ENCODE results near the gene CNNM3. TPM values are rescaled to one million over a fixed set of nuclear protein-coding genes. Genes with fewer than 3 reads are reported as not detected.
A peak's percentile ranks its signal among the peaks of the same experiment; 100 is the strongest.

CNNM3 gene
- total RNA-seq = 15.6 TPM

GRCh38 chr2:96816127-96816835, at the start of gene CNNM3:
CNNM3 (plus strand) TSS chr2:96816268; CDS start chr2:96816278, 10 bp downstream.
- Histone ChIP-seq H3K4me1 (ENCODE audit: insufficient read depth, low read length) (peaks cover 48% of the 10 kb centered on the region), H3K27me3 (ENCODE audit: insufficient read depth, low read length) (no peaks in the 10 kb centered on the region), H3K4me3 (ENCODE audit: low read length) (peak within 1 kb of the TSS; percentile 77), H3K9me3 (ENCODE audit: low read depth, low read length) (no peaks in the 10 kb centered on the region)

GRCh38 chr2:96767135-96767871, 48.8 kb upstream of the CNNM3 start:
- no peak overlapping the region for H3K4me3 ChIP-seq (ENCODE audit: low read length)
- peaks cover 52% of the 10 kb centered on the region for H3K4me1 ChIP-seq (ENCODE audit: insufficient read depth, low read length)
- no peaks in the 10 kb centered on the region for H3K27me3 ChIP-seq (ENCODE audit: insufficient read depth, low read length)
- H3K9me3 ChIP-seq (ENCODE audit: low read depth, low read length) = no peaks in the 10 kb centered on the region

GRCh38 chr2:96768083-96768561, 47.9 kb upstream of the CNNM3 start:
- Histone ChIP-seq H3K27me3 (ENCODE audit: insufficient read depth, low read length) (no peaks in the 10 kb centered on the region), H3K9me3 (ENCODE audit: low read depth, low read length) (no peaks in the 10 kb centered on the region), H3K4me1 (ENCODE audit: insufficient read depth, low read length) (peaks cover 47% of the 10 kb centered on the region), H3K4me3 (ENCODE audit: low read length) (no peak overlapping the region)

- no peaks in the 10 kb centered on the region for H3K9me3 ChIP-seq (ENCODE audit: low read depth, low read length)
- peaks cover 45% of the 10 kb centered on the region for H3K4me1 ChIP-seq (ENCODE audit: insufficient read depth, low read length)
- H3K27me3 ChIP-seq (ENCODE audit: insufficient read depth, low read length) = no peaks in the 10 kb centered on the region
- H3K4me3 ChIP-seq (ENCODE audit: low read length) = no peak overlapping the region
These were observed 46.3 kb upstream of the CNNM3 start for GRCh38 chr2:96769814-96770213.

DNA sequence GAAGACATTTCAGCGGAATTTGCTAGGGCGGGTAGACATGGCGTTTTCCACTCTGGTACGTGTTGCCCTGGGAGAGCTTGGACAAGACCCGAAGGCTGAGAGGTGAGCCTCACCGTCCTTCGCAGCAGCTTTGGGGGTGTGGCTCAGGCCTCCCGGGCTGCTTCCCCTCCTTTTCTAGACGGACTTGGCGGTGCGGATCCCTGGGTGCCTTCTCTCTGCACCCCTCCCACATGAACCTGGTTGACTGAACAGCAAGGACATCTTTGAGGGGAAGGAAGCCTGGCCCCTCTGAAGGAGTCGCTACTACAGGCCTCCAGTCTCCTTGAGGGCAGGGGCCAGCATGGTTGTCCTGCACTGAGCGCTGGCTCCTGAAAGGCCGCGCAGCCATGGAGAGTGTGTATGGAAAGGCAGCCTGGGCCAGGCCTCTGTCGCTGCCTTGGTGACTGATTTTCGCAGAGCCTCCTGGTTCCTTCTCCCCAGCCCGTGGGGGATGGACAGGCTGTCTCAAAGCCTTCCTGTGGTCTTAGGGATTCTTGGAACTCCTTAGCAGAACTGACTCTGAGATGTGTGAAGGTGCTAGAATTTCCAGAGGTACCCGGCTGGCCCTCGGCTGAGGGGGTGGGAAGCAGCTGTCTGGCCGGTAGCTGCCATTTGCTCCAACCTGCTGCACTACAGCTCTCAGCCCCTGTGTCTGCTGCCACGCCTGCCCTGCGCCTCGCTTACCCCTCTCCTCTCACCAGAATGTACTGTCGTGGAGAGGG, 45.4 kb upstream of the CNNM3 start:
- peaks cover 40% of the 10 kb centered on the region for H3K4me1 ChIP-seq (ENCODE audit: insufficient read depth, low read length)
- H3K4me3 ChIP-seq (ENCODE audit: low read length) = no peak overlapping the region

DNA sequence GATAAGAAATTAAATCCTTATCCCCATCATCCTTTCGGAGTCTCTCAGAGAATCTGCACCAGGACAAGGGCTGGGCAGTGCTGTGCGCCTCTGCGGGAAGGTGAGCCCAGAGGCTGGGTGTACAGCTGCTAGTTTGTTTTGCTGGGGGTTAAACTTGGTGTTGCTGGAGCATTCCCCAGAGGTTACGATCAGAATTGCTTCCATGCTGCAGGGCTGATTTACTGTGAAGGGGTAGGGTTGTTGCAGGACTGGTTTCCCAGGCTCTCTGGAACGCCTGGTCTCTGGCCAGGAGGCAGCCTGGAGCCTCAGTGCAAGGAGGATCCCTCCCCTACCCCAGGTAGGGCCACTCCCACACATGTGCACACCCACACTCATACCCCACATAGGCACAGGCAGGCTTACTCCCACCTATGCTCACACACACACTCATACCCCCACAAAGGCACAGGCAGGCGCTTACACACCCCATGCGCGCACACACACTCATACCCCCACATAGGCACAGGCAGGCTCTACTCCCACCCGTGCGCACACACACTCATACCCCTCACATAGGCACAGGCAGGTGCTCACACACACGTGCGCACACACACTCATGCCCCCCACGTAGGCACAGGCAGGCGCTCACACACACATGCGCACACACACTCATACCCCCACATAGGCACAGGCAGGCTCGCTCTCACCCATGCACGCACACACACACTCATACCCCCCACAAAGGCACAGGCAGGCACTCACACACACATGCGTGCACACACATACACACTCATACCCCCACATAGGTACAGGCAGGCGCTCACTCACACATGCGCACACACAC, 44.1 kb upstream of the CNNM3 start:
- H3K4me1 ChIP-seq (ENCODE audit: insufficient read depth, low read length) = peaks cover 34% of the 10 kb centered on the region
- H3K4me3 ChIP-seq (ENCODE audit: low read length) = no peak overlapping the region
- H3K27me3 ChIP-seq (ENCODE audit: insufficient read depth, low read length) = no peaks in the 10 kb centered on the region
- no peaks in the 10 kb centered on the region for H3K9me3 ChIP-seq (ENCODE audit: low read depth, low read length)

More for the DNA sequence above, 45.4 kb upstream of the CNNM3 start:
- no peaks in the 10 kb centered on the region for H3K9me3 ChIP-seq (ENCODE audit: low read depth, low read length)
- no peaks in the 10 kb centered on the region for H3K27me3 ChIP-seq (ENCODE audit: insufficient read depth, low read length)

- no peaks in the 10 kb centered on the region for H3K9me3 ChIP-seq (ENCODE audit: low read depth, low read length)
- H3K27me3 ChIP-seq (ENCODE audit: insufficient read depth, low read length) = no peaks in the 10 kb centered on the region
- H3K4me3 ChIP-seq (ENCODE audit: low read length) = no peak overlapping the region
- peaks cover 25% of the 10 kb centered on the region for H3K4me1 ChIP-seq (ENCODE audit: insufficient read depth, low read length)
These were observed 43.0 kb upstream of the CNNM3 start for GRCh38 chr2:96772903-96773671.

GRCh38 chr2:96773922-96774321, 42.1 kb upstream of the CNNM3 start:
- Histone ChIP-seq H3K9me3 (ENCODE audit: low read depth, low read length) (no peaks in the 10 kb centered on the region), H3K27me3 (ENCODE audit: insufficient read depth, low read length) (no peaks in the 10 kb centered on the region), H3K4me1 (ENCODE audit: insufficient read depth, low read length) (peaks cover 19% of the 10 kb centered on the region), H3K4me3 (ENCODE audit: low read length) (peak overlapping the region; percentile 47)

GRCh38 chr2:96775160-96775559, 40.9 kb upstream of the CNNM3 start:
- Histone ChIP-seq H3K4me3 (ENCODE audit: low read length) (no peak overlapping the region), H3K9me3 (ENCODE audit: low read depth, low read length) (no peaks in the 10 kb centered on the region), H3K4me1 (ENCODE audit: insufficient read depth, low read length) (peaks cover 19% of the 10 kb centered on the region), H3K27me3 (ENCODE audit: insufficient read depth, low read length) (no peaks in the 10 kb centered on the region)

DNA sequence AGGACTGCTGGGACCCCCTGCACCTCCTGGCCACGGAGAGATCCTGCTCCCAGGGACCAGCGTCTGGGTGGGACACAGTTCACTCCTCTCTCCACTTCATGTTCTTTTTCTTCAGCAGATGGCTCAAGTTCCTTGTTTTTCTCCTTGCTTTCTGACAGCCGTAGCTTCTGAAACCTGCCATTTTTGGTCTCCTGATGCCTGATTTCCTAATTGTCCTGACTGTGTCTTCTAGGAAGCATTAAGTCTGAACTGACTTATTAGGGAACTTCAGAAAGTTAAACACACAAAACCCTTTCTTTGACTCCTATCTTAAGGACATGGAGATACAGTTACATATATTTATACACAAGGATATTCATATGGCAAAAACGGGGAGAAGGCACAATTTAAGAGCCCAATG, 32.7 kb upstream of the CNNM3 start:
- no peak overlapping the region for H3K4me3 ChIP-seq (ENCODE audit: low read length)
- H3K9me3 ChIP-seq (ENCODE audit: low read depth, low read length) = no peaks in the 10 kb centered on the region

GRCh38 chr2:96787411-96787810, 28.7 kb upstream of the CNNM3 start:
- Histone ChIP-seq H3K4me1 (ENCODE audit: insufficient read depth, low read length) (no peaks in the 10 kb centered on the region), H3K4me3 (ENCODE audit: low read length) (no peak overlapping the region), H3K27me3 (ENCODE audit: insufficient read depth, low read length) (no peaks in the 10 kb centered on the region), H3K9me3 (ENCODE audit: low read depth, low read length) (no peaks in the 10 kb centered on the region)

More for the DNA sequence above, 32.7 kb upstream of the CNNM3 start:
- Histone ChIP-seq H3K27me3 (ENCODE audit: insufficient read depth, low read length) (no peaks in the 10 kb centered on the region), H3K4me1 (ENCODE audit: insufficient read depth, low read length) (no peaks in the 10 kb centered on the region)

DNA sequence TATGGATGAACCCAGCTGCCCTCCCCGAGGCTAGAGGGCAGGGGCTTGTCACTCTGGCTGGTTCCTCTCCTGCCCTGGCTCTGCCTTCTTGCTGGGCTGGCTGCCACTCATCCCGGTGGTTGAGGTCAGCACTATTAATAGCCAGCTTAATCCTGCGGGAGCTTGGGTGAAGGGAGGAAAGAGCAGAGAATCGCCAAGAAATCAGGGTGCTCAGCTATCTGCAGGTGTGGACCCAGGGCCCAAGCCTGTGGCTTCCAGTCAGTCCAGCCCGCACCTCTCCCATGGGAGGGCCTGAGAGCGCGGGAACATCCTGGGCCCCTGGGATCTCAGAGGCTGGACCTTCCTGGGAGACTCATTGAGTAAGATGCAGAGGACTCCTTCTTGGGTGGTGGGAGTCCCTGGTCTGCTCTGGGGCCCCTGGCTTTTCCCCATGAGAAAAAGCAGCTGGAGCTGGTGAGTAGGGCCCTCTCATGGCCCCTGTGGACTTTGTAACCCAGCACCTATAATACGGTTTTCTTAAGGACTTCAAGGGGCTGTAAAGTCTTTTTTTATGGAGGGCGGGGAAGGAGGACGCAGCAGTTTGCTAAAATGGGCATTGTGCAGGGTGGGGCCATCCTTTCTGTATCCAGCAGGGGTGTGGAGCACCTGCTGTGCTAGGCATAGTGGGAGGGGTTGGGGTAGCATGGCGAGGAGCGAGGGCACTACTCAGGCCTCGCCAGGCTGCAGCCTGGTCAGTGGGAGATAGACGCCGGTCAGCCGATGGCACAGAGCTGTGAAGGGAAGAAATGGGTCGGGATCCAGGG, 27.4 kb upstream of the CNNM3 start:
- Histone ChIP-seq H3K27me3 (ENCODE audit: insufficient read depth, low read length) (no peaks in the 10 kb centered on the region), H3K9me3 (ENCODE audit: low read depth, low read length) (no peaks in the 10 kb centered on the region), H3K4me1 (ENCODE audit: insufficient read depth, low read length) (no peaks in the 10 kb centered on the region), H3K4me3 (ENCODE audit: low read length) (no peak overlapping the region)

DNA sequence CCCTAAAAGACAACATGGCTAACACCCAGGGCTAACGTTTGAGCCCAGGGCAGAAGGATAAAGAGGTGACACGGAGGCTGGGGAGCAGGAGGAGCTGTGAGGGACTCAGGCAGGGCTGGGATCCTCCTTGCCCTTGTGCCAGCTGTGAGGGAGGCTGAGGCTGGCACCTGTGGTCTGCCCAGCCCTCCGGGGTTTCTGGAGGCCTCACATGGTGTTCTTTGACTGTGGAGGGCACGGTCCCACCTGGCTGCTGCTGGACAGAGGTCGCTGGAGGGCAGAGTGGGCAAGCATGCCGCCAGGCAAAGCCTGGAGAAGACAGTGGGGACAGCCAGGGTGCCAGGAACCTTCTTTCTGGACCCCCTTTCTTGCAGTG, 26.8 kb upstream of the CNNM3 start:
- Histone ChIP-seq H3K9me3 (ENCODE audit: low read depth, low read length) (no peaks in the 10 kb centered on the region), H3K27me3 (ENCODE audit: insufficient read depth, low read length) (no peaks in the 10 kb centered on the region), H3K4me3 (ENCODE audit: low read length) (no peak overlapping the region), H3K4me1 (ENCODE audit: insufficient read depth, low read length) (no peaks in the 10 kb centered on the region)

Data from mononuclear cell (primary cell).